Stimulated activated CD8-positive, alpha-beta memory T cell treated with anti-CD3 and anti-CD28 coated beads, Interleukin-12 subunit alpha, Interleukin-12 subunit beta, amount 100 ng/mL, for 24 hours (primary cell): Measurements from ENCODE around the gene CACNA2D1.

Source experiments
- DNase-seq: peaks from one replicate; pipeline ENCODE4 v3.0.0-alpha.2; 2020; ENCODE audit errors: extremely low read depth

CACNA2D1 gene

GRCh38 chr7:82230811-82231581 is 212.6 kb downstream of the CACNA2D1 start:
- no peak for DNase-seq

GRCh38 chr7:82229164-82229563 is 214.4 kb downstream of the CACNA2D1 start:
- no peak for DNase-seq

DNA sequence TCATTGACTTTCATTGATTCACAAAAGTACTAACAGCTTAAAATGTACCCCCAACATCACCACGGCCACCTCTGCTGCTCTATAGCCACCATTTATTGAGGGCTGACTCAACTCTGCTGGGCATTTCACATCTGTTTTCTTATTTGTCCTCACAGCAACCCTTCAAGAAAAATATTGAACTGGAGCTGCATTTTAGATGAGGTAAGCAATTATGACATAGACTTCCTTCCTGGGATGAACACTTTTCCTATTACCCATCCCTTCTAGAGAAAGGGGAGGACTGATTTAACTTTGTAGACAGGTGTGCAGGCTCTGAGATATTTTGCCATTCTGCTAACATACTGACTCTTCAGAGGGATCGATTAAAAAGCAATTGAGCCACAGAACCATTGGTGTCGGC is 217.4 kb downstream of the CACNA2D1 start:
- DNase-seq: no peak

DNA sequence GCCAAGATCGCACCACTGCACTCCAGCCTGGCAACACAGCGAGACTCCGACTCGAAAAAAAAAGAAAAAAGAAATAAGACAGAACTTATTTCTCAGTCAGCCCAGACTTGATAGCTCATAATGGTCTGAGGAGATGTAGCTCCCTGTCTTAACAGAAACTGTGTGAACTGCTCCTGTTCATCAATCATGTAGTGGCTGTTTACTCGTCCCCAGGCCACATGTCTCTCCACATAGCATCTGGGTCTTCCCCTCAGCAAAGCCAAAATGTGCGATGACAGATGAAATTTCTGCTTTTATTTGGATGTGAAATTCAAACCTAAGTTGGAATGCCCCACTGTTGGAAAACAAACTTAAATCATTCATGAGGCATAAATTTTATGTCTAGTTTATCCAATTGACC is 219.0 kb downstream of the CACNA2D1 start:
- DNase-seq: no peak

DNA sequence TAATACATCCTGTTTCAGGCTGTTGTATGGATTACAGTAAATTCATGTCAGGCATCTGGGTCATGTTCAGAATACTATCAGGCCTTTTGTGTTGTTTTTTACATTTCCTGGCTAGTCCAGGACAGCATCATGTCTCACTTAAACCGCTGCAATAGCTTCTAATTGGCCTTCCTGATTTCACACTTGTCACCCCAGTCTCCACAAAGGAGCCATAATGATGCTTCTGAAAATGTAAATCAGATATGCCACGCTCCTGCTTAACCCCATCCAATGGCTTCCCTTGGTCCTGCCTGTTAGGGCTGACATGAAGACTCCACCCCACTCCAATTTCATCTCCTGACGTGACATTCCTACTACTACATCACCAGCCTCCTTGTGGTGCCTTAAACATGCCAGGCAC is 220.0 kb downstream of the CACNA2D1 start:
- DNase-seq: no peak

- DNase-seq: no peak
Observed at GRCh38 chr7:82221152-82221674, 222.4 kb downstream of the CACNA2D1 start.

DNA sequence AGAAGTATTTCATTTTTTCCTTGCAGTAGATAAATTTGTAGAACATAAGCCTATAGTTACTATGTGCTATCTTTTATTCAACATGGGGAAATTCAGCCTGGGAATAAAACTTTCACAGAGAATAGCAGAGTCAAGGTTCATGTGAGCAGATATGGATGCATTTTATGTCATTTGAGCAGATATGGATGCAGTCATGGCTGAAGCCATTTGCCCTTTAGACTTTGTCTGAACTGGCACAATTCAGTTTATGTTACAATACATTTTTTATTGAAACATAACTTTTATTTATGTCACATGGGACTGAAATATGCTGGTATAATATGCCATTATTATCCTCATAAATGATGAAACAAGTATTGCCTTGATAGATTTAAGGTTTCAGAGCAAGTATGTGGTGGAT is 231.1 kb downstream of the CACNA2D1 start:
- DNase-seq: no peak

DNA sequence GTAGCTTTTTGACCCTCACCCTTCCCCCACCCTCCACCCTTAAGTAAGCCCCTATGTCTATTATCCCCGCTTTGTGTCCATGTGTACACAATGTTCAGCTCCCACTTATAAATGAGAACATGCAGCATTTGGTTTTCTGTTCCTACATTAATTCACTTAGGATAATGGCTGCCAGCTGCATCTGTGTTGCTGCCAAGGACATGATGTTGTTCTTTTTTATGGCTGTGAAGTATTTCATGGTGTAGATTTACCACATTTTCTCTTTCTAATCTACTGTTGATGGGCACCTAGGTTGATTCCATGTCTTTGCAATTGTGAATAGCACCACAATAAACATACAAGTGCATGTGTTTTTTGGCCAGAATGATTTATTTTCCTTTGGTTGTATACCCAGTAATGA is 232.2 kb downstream of the CACNA2D1 start:
- no peak for DNase-seq

DNA sequence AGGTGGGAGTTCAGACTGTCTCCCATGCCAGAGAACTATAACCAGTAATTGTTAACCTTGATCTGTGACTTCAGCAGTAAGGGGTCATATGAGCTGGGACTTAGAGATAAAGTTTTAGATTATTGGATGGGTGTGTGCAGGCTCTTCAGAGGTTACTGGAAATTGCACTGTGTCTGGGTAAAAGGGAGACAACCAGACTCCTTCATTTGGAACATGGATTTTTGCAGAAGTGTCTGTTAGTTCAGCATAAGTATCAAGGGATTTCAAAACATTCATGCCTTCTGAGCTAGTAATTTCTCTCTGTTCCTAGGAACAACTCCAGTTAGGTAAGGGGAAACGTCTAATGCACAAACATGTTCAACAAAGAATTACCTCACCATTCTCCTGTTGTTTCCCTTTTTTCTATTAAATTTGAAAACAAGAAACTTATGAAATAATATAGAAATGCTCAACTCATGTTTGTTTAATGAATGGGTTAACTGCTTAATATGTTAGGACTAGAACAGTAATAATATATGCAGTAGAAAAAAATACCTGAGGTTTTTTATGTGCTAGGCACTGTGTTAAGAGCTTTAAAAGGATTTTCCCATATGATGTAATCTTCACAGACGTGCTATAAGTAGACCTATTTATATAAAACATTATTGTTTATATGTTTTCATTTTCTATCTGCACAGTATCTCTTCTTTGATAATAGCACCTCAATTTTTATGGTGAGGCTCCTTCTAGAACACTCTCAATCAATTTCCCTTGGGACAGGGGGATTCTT is 233.0 kb downstream of the CACNA2D1 start:
- no peak for DNase-seq

GRCh38 chr7:82209179-82209747 is 234.3 kb downstream of the CACNA2D1 start:
- no peak for DNase-seq

DNA sequence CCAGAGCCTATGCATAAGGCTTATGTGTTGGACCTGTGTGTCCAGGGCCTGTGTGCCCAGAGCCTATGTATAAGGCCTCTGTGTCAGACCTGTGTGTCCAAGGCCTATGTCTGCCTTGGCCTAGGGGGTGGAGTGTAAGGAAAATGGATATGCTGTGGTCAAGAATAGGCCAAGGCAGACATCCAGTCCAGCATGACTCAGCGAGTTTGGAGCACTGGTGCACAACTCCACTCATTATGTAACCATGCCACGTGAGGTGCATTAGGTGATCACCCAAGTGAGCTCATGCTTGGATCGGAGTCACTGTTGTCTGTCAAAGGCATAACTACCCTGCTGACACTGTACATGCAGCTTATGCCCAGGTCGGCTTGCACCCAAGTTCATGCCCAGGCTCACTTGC is 238.9 kb downstream of the CACNA2D1 start:
- DNase-seq: no peak

- DNase-seq: no peak
Observed at GRCh38 chr7:82202965-82203364, 240.6 kb downstream of the CACNA2D1 start.

DNA sequence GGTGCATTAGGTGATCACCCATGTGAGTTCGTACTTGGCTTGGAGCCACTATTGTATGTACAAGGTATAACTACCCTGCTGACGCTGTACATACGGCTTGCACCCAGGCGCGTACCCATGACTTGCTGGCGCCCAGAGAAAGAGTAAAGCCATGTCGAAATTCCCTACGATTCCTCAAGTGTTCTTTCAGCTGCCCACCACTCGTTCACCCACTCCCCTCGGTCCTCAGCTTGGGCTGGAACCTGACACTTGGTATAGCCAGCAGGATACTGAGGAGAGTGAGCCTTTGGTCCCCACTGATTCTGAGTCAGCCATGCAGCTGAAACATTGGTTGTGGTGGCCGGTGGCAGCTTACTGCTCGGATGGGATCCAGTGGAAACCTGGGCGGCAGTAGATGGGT is 241.5 kb downstream of the CACNA2D1 start:
- DNase-seq: no peak

DNA sequence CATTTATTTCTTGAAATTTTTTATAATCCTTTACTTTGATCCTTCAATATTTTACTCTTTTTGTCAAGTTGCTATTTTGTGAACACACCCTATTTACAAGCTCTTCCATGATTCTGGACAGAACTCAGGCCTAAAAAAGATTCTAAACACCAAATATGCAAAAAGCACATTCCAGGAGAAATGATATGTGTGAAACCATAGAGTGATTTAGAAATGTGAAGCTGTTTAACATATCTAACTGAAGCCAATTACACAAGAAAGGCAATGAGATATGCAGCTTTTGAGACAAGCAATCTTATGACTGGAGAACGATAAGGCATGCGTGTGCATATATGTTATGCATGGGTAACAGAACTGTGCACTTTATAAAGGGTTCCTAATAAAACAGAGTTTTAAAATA is 243.0 kb downstream of the CACNA2D1 start:
- no peak for DNase-seq

- no peak for DNase-seq
Observed at GRCh38 chr7:82194016-82194643, 249.4 kb downstream of the CACNA2D1 start.

DNA sequence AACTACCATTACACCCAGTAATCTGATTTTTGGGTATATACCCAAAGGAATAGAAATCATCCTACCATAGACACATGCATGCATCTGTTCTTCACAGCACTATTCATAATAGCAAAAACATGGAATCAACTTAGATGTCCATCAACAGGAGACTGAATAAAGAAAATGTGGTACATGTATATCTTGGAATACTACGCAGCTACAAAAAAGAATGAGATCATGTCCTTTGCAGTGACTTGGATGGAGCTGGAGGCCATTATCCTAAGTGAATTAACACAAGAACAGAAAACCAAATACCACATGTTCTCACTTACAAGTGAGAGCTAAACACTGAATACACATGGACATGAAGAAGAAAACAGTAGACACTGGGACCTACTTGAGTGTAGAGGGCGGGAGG is 254.9 kb downstream of the CACNA2D1 start:
- DNase-seq: no peak

GRCh38 chr7:82185443-82185842 is 258.1 kb downstream of the CACNA2D1 start:
- DNase-seq: no peak

DNA sequence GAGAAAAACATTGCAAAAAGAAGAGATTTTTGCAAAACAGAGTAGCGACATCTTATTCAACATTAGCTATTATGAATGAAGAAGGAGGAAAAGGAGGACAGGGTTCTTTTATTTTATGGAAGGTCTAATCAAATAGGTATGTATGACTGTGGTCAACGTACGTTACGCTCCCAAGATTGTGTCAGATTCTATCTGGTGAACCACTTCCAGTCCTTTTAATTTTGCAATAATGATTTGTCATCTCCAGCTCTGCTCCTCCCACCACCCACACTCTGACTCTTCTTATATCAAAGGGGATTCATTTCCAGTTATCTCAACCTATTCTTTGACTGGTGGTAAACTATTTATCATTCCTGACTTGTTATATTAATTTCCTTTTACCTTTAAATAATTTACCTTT is 259.9 kb downstream of the CACNA2D1 start:
- DNase-seq: no peak

- no peak for DNase-seq
Observed at GRCh38 chr7:82179311-82179710, 264.3 kb downstream of the CACNA2D1 start.

DNA sequence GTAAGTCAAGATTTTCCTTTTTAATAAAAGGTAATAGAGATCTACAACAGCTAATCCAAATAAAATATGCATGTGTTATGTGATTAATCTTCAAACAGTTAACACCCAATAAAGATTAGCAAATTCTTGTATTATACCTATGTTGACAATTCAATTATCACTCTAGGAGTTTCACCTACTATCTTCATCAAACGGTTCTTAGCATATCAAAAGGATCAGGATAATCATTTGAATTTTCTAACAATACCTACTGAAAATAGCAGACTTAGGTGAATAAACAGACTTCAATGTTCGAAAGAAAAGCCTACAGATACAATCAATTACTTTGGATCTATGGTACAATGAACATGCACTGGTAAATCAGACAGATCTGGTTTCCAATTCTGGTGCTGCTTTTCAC is 268.3 kb downstream of the CACNA2D1 start:
- DNase-seq: no peak

- DNase-seq: no peak
Observed at GRCh38 chr7:82173400-82174021, 270.1 kb downstream of the CACNA2D1 start.

DNA sequence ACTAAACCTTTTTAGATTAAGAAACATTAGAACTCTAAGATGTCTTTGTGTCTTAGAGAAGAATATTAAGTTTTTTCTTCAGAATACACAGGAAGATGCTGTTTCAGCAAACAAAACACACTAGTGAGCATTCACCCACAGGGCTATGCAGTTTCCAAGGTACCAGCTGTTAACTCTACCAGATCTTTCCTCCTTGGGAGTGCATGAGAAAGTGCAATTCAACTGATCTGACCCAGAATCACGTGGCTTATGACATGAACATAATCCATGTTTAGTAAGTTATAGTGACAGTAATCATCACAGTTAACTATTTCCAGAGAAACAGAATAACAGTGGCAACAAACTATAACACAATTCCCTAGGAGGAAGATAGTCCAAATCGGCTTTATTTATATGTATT is 270.7 kb downstream of the CACNA2D1 start:
- no peak for DNase-seq
